Left lung (tissue), 10 donors: ENCODE results near the gene MYLK. TPM values are rescaled to one million over a fixed set of nuclear protein-coding genes. Genes with fewer than 3 reads are reported as not detected.

Experiments
- ATAC-seq: fragments of 200-7000 bp; cut with Tn5 transposase; one replicate; pipeline ENCODE4 v1.9.1; 2020; ENCODE audit warnings: moderate library complexity
- DNase-seq, 4 donors: peaks; one replicate each; pipeline ENCODE4 v3.0.0-alpha.2; 2013 to 2020
- H3K27ac ChIP-seq, 2 donors: fragments of 200-600 bp; sonication (generic) in 1 of 2; one replicate each; pipeline versions ENCODE4 v1.5.0 to v1.8.0; 2020 to 2021
- H3K27me3 ChIP-seq, 2 donors: fragments of 200-600 bp; sonication (generic) in 1 of 2; one replicate each; pipeline versions ENCODE4 v1.5.0 to v1.8.0; 2020 to 2021
- H3K36me3 ChIP-seq, 2 donors: fragments of 200-600 bp; sonication (generic) in 1 of 2; one replicate each; pipeline versions ENCODE4 v1.5.0 to v1.8.0; 2020 to 2021
- H3K4me1 ChIP-seq, 2 donors: fragments of 200-600 bp; one replicate each; pipeline ENCODE4 v1.8.0; 2021
- H3K4me3 ChIP-seq, 2 donors: fragments of 200-600 bp; sonication (generic) in 1 of 2; one replicate each; pipeline versions ENCODE4 v1.5.0 to v1.8.0; 2020 to 2021; ENCODE audit warnings: mild to moderate bottlenecking in 1 of 2
- H3K9me3 ChIP-seq, 2 donors: fragments of 200-600 bp; sonication (generic) in 1 of 2; one replicate each; pipeline versions ENCODE4 v1.5.0 to v1.8.0; 2020 to 2021
- CTCF ChIP-seq, 2 donors: fragments of 200-600 bp; sonication (generic) in 1 of 2; IDR thresholded peaks; one replicate each; pipeline versions ENCODE4 v1.5.0 to v1.8.0; 2021; ENCODE audit warnings: antibody characterized with exemption in 2 of 2
- intact Hi-C, 2 donors: fragments of 100-400 bp; cut with DNase I; formaldehyde crosslinking; loops; one replicate each; pipeline versions ENCODE4 v1.11.2 to v1.14.2; 2022
- polyA plus RNA-seq, 6 donors: library from polyadenylated mRNA; unstranded; fragments of 120-200 nt; gene quantifications; one replicate each; pipeline ENCODE4 v1.2.1, GENCODE V29; 2013; ENCODE audit not compliant: insufficient read length in 6 of 6
- total RNA-seq, 2 donors: library from RNA; stranded (reverse); fragmentation: NEBNext Ultra II Directional; extraction: Animal tissue kit (Norgen Biotek cat#: 25700); gene quantifications; one replicate each; pipeline ENCODE4 v1.2.1, GENCODE V29; 2021
- donor health status: DM: no; HTN: yes; CAD: no.
- donor health status: DM: no; HTN: no; CAD: no.

MYLK gene
- total and polyA plus RNA-seq, 8 donors, result 155 to 468 (median 410) TPM

GRCh38 chr3:123871946-123872345, 12.2 kb downstream of the MYLK start:
- no peak overlapping the region for H3K4me3 ChIP-seq

GRCh38 chr3:123870033-123870432, 14.1 kb downstream of the MYLK start:
- H3K36me3 ChIP-seq, result no peaks in the 10 kb centered on the region
- H3K4me1 ChIP-seq, result no peaks in the 10 kb centered on the region
- TF ChIP-seq CTCF (IDR thresholded peaks at IDR 0.05), result no peak
- no peak for DNase-seq
- H3K27me3 ChIP-seq, result no peaks in the 10 kb centered on the region
- no peaks in the 10 kb centered on the region for H3K9me3 ChIP-seq
- H3K27ac ChIP-seq, result no peak overlapping the region
- intact Hi-C loops, result no loop called here
- no peak for ATAC-seq
- H3K4me3 ChIP-seq, result no peak overlapping the region

More at GRCh38 chr3:123871946-123872345, 12.2 kb downstream of the MYLK start:
- Histone ChIP-seq H3K4me1 (no peaks in the 10 kb centered on the region), H3K27me3 (no peaks in the 10 kb centered on the region), H3K9me3 (no peaks in the 10 kb centered on the region), H3K27ac (no peak overlapping the region), H3K36me3 (no peaks in the 10 kb centered on the region)
- ATAC-seq (no peak), DNase-seq (no peak)
- TF ChIP-seq CTCF (IDR thresholded peaks at IDR 0.05), result no peak
- intact Hi-C loops, result no loop called here

- Histone ChIP-seq H3K4me1 (no peaks in the 10 kb centered on the region), H3K27me3 (no peaks in the 10 kb centered on the region), H3K4me3 (no peak overlapping the region), H3K36me3 (no peaks in the 10 kb centered on the region), H3K9me3 (no peaks in the 10 kb centered on the region), H3K27ac (no peak overlapping the region)
- ATAC-seq, result no peak
- intact Hi-C loops, result no loop called here
- no peak for DNase-seq
- TF ChIP-seq CTCF (IDR thresholded peaks at IDR 0.05), result no peak
These were observed 15.0 kb downstream of the MYLK start for GRCh38 chr3:123869165-123869564.

- Histone ChIP-seq H3K4me1 (no peaks in the 10 kb centered on the region), H3K27ac (no peak overlapping the region), H3K27me3 (no peaks in the 10 kb centered on the region), H3K36me3 (no peaks in the 10 kb centered on the region), H3K4me3 (no peak overlapping the region), H3K9me3 (no peaks in the 10 kb centered on the region)
- TF ChIP-seq CTCF (IDR thresholded peaks at IDR 0.05), result no peak
- no peak for ATAC-seq
- no peak for DNase-seq
- intact Hi-C loops, result no loop called here
These were observed 19.4 kb downstream of the MYLK start for GRCh38 chr3:123864706-123865105.

- Histone ChIP-seq H3K4me3 (no peak overlapping the region), H3K27ac (no peak overlapping the region), H3K36me3 (no peaks in the 10 kb centered on the region), H3K9me3 (no peaks in the 10 kb centered on the region), H3K27me3 (no peaks in the 10 kb centered on the region), H3K4me1 (no peaks in the 10 kb centered on the region)
- DNase-seq (no peak), ATAC-seq (no peak)
- no peak for TF ChIP-seq CTCF (IDR thresholded peaks at IDR 0.05)
- intact Hi-C loops, result no loop called here
These were observed 22.0 kb downstream of the MYLK start for GRCh38 chr3:123862152-123862551.
